Hepatocyte (in vitro differentiated cells): Measurements from ENCODE around the gene DRC7.

Experiments
- EZH2 ChIP-seq: fragments of 200-600 bp; sonication (generic); IDR thresholded peaks from 2 replicates; pipeline ENCODE4 v1.6.1; 2016; ENCODE audit warnings: antibody characterized with exemption, mild to moderate bottlenecking, borderline replicate concordance
- TF ChIP-seq, protein P1 (sequence below): fragments of 200-600 bp; sonication (generic); IDR thresholded peaks from 2 replicates; pipeline ENCODE4 v1.5.1; 2016; ENCODE audit warnings: antibody characterized with exemption, mild to moderate bottlenecking; ENCODE audit not compliant: poor library complexity

GRCh38 chr16:57749101-57749692 is 54.6 kb downstream of the DRC7 start:
- TF ChIP-seq, protein P1, sequence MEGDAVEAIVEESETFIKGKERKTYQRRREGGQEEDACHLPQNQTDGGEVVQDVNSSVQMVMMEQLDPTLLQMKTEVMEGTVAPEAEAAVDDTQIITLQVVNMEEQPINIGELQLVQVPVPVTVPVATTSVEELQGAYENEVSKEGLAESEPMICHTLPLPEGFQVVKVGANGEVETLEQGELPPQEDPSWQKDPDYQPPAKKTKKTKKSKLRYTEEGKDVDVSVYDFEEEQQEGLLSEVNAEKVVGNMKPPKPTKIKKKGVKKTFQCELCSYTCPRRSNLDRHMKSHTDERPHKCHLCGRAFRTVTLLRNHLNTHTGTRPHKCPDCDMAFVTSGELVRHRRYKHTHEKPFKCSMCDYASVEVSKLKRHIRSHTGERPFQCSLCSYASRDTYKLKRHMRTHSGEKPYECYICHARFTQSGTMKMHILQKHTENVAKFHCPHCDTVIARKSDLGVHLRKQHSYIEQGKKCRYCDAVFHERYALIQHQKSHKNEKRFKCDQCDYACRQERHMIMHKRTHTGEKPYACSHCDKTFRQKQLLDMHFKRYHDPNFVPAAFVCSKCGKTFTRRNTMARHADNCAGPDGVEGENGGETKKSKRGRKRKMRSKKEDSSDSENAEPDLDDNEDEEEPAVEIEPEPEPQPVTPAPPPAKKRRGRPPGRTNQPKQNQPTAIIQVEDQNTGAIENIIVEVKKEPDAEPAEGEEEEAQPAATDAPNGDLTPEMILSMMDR: no peak
- no peak for TF ChIP-seq EZH2
